Gastroesophageal sphincter (tissue), 4 donors: ENCODE results near the gene C3orf70. TPM values are rescaled to one million over a fixed set of nuclear protein-coding genes. Genes with fewer than 3 reads are reported as not detected.

Experiments used
- ATAC-seq: fragments of 150-250 bp; one replicate; pipeline ENCODE4 v1.9.1; 2016; ENCODE audit warnings: mild to moderate bottlenecking, moderate library complexity
- H3K27ac ChIP-seq, 4 donors: fragments of 200-600 bp; sonication (generic) in 3 of 4; 1 replicate in 3 of 4; 2 replicates in 1 of 4; pipeline ENCODE4 v1.5.1; 2016 to 2019
- H3K27me3 ChIP-seq: fragments of 200-600 bp; sonication (generic); one replicate; pipeline ENCODE4 v1.5.1; 2019
- H3K36me3 ChIP-seq, 2 donors: fragments of 200-600 bp; sonication (generic); one replicate each; pipeline ENCODE4 v1.5.1; 2019; ENCODE audit warnings: control low read depth in 1 of 2
- H3K4me1 ChIP-seq, 3 donors: fragments of 200-600 bp; sonication (generic); 1 replicate in 2 of 3; 2 replicates in 1 of 3; pipeline ENCODE4 v1.5.1; 2016 to 2019; ENCODE audit warnings: control low read depth in 2 of 3
- H3K4me3 ChIP-seq, 2 donors: fragments of 200-600 bp; sonication (generic); one replicate each; pipeline ENCODE4 v1.5.1; 2019; ENCODE audit warnings: mild to moderate bottlenecking in 1 of 2, moderate library complexity in 1 of 2
- H3K9me3 ChIP-seq, 3 donors: fragments of 200-600 bp; sonication (generic); one replicate each; pipeline ENCODE4 v1.5.1; 2017 to 2019; ENCODE audit warnings: control low read depth in 2 of 3
- CTCF ChIP-seq, 4 experiments: fragments of 200-600 bp in 2 of 4; fragments of 450-650 bp in 2 of 4; sonication (generic) in 1 of 4; IDR thresholded peaks; one replicate each; pipeline ENCODE4 v1.5.1; 2017 to 2019; ENCODE audit warnings: antibody characterized with exemption in 4 of 4, mild to moderate bottlenecking in 2 of 4, moderate library complexity in 2 of 4
- EP300 ChIP-seq: sonication (generic); formaldehyde crosslinking; IDR thresholded peaks from one replicate; pipeline ENCODE4 v1.6.1; 2017; ENCODE audit warnings: antibody characterized with exemption, mild to moderate bottlenecking
- POLR2A ChIP-seq, 2 donors: fragments of 450-650 bp; IDR thresholded peaks; one replicate each; pipeline ENCODE4 v1.6.1; 2017; ENCODE audit warnings: antibody characterized with exemption in 2 of 2, mild to moderate bottlenecking in 2 of 2, moderate library complexity in 1 of 2
- POLR2AphosphoS5 ChIP-seq: sonication (generic); formaldehyde crosslinking; IDR thresholded peaks from one replicate; pipeline ENCODE4 v1.6.1; 2017; ENCODE audit warnings: antibody characterized with exemption
- WGBS, 2 donors: methylation state at CpG; one replicate each; pipeline ENCODE4 v1.1.5; 2018; ENCODE audit warnings: low coverage in 1 of 2; 5-methylcytosine and 5-hydroxymethylcytosine counted together
- total RNA-seq, 4 donors: library from RNA; depleted of rRNA; stranded (reverse); fragments of >200 nt; gene quantifications; one replicate each; pipeline ENCODE4 v1.1.0, GENCODE V29; 2016

C3orf70 gene
- total RNA-seq, 4 donors from 2014 or later: 21.0 to 61.1 (median 36.1) TPM

GRCh38 chr3:185089343-185089742 lies 63.5 kb downstream of the C3orf70 start:
- Histone ChIP-seq H3K27ac (no peak overlapping the region), H3K4me3 (no peak overlapping the region), H3K9me3 (no peaks in the 10 kb centered on the region), H3K4me1 (peaks cover 2 to 39% (median 8%) of the 10 kb centered on the region in 3 donors), H3K27me3 (no peaks in the 10 kb centered on the region), H3K36me3 (no peaks in the 10 kb centered on the region)
- TF ChIP-seq EP300 (no peak), POLR2AphosphoS5 (no peak), CTCF (IDR thresholded peaks at IDR 0.05) (no peak), POLR2A (IDR thresholded peaks at IDR 0.05) (no peak)
- WGBS, 2 donors: 25 to 40% methylated on average over 1 to 2 of the region's 2 CpGs
- no peak for ATAC-seq

GRCh38 chr3:185087419-185087818 lies 65.4 kb downstream of the C3orf70 start:
- ATAC-seq: no peak
- H3K4me3 ChIP-seq: no peak overlapping the region
- H3K36me3 ChIP-seq: peaks cover 0 to 9% of the 10 kb centered on the region in 2 donors
- WGBS, 2 donors: 59 to 80% methylated on average over 3 of the region's 3 CpGs
- H3K27me3 ChIP-seq: no peaks in the 10 kb centered on the region
- no peak overlapping the region for H3K27ac ChIP-seq
- peaks cover 2 to 36% (median 8%) of the 10 kb centered on the region in 3 donors for H3K4me1 ChIP-seq
- TF ChIP-seq EP300 (no peak), CTCF (IDR thresholded peaks at IDR 0.05) (no peak), POLR2AphosphoS5 (no peak), POLR2A (IDR thresholded peaks at IDR 0.05) (no peak)
- H3K9me3 ChIP-seq: no peaks in the 10 kb centered on the region

GRCh38 chr3:185084901-185085300 lies 68.0 kb downstream of the C3orf70 start:
- Histone ChIP-seq H3K4me3 (no peak overlapping the region), H3K36me3 (peaks cover 0 to 32% of the 10 kb centered on the region in 2 donors), H3K27ac (no peak overlapping the region), H3K27me3 (no peaks in the 10 kb centered on the region), H3K9me3 (no peaks in the 10 kb centered on the region), H3K4me1 (peaks cover 2 to 22% (median 8%) of the 10 kb centered on the region in 3 donors)
- TF ChIP-seq POLR2AphosphoS5: peak; percentile 42
- TF ChIP-seq CTCF (IDR thresholded peaks at IDR 0.05): peak; percentile 8 to 59 (median 41)
- TF ChIP-seq POLR2A (IDR thresholded peaks at IDR 0.05): no peak
- no peak for TF ChIP-seq EP300
- peak; percentile 69 for ATAC-seq
- WGBS, 2 donors: 28 to 41% methylated on average over 3 to 4 of the region's 5 CpGs

GRCh38 chr3:185084402-185084801 lies 68.5 kb downstream of the C3orf70 start:
- H3K27me3 ChIP-seq: no peaks in the 10 kb centered on the region
- peaks cover 0 to 32% of the 10 kb centered on the region in 2 donors for H3K36me3 ChIP-seq
- peaks cover 2 to 24% (median 8%) of the 10 kb centered on the region in 3 donors for H3K4me1 ChIP-seq
- WGBS, 2 donors: 57 to 59% methylated on average over 3 of the region's 5 CpGs
- H3K4me3 ChIP-seq: no peak overlapping the region
- no peaks in the 10 kb centered on the region for H3K9me3 ChIP-seq
- no peak for ATAC-seq
- TF ChIP-seq POLR2AphosphoS5 (no peak), POLR2A (IDR thresholded peaks at IDR 0.05) (no peak), EP300 (no peak), CTCF (IDR thresholded peaks at IDR 0.05) (no peak)
- H3K27ac ChIP-seq: no peak overlapping the region

- Histone ChIP-seq H3K27me3 (no peaks in the 10 kb centered on the region), H3K4me3 (no peak overlapping the region), H3K36me3 (peaks cover 0 to 32% of the 10 kb centered on the region in 2 donors), H3K27ac (no peak overlapping the region), H3K9me3 (no peaks in the 10 kb centered on the region), H3K4me1 (peaks cover 0 to 25% (median 8%) of the 10 kb centered on the region in 3 donors)
- TF ChIP-seq POLR2AphosphoS5 (no peak), CTCF (IDR thresholded peaks at IDR 0.05) (no peak), EP300 (no peak), POLR2A (IDR thresholded peaks at IDR 0.05) (no peak)
- 63 to 68% methylated on average over 13 to 14 of the region's 14 CpGs for WGBS, 2 donors
- no peak for ATAC-seq
Measured at GRCh38 chr3:185082829-185083228, 70.0 kb downstream of the C3orf70 start.
